HG02970 (cell line): Measurements from ENCODE around the gene PCCA.
"Not testable (repeated sequence)": the region's sequence is repeated elsewhere in the genome, so short reads cannot be mapped to it uniquely, and the experiment has no call there.

Source experiments
- ATAC-seq: cut with Tn5 transposase; IDR thresholded peaks from one replicate; pipeline ENCODE4 v1.9.1; 2021; ENCODE audit warnings: mild to moderate bottlenecking, moderate library complexity, moderate number of reproducible peaks; ENCODE audit not compliant: unreplicated experiment, low FRiP score

The PCCA gene

GRCh38 chr13:100095498-100095897 lies 6.6 kb downstream of the PCCA start:
- no peak for ATAC-seq

DNA sequence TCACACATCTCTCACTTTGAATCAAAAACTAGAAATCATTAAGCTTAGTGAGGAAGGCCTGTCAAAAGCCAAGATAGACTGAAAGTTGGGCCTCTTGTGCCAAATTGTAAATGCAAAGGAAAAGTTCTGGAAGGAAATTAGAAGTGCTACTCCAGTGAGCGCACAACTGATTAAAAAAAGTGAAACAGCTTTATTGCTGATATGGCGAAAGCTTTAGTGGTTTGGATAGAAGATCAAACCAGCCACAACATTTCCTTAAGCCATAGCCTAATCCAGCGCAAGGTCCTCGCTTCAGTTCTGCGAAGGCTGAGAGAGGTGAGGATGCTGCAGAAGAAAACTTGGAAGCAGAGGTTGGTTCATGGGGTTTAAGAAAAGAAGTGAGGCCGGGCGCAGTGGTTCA lies 7.6 kb downstream of the PCCA start:
- no peak for ATAC-seq

DNA sequence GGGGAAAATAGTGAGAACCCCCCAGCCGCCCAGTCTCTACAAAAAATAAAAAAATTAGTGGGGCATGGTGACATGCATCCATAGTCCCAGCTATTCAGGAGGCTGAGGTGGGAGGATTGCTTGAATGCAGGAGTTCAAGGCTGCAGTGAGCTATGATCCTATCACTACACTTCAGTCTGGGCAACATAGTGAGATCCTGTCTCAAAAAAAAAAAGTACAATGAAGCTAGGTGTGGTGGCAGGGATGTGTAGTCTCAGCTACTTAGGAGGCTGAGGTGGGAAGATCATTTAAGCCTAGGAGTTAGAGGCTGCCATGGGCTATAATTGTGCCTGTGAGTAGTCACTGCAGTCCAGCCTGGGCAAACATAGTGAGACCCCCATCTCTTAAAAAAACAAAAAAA lies 8.9 kb downstream of the PCCA start:
- ATAC-seq = no peak

- no peak for ATAC-seq
These were observed 9.7 kb downstream of the PCCA start for GRCh38 chr13:100098445-100099116.

- not testable (repeated sequence) for ATAC-seq
These were observed 10.2 kb downstream of the PCCA start for GRCh38 chr13:100099117-100099445.

- no peak for ATAC-seq
These were observed 11.4 kb downstream of the PCCA start for GRCh38 chr13:100100115-100100879.

DNA sequence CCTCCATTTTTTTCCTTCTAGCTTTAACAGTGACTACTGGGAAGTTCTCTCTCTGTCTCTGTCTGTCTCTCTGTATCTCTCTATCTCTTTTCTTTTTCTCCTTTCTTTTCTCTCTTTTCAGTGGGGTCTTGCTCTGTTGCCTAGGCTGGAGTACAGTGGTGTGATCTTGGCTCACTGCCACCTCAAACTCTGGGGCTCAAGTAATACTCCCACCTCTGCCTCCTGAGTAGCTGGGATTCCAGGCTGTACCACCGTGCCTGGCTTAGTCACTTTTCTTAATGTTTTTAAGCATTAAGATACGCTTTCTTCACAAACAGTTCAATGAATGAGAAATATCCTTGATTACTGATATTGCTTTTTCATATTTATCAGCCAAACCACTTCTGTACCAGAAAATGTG lies 13.1 kb downstream of the PCCA start:
- no peak for ATAC-seq

DNA sequence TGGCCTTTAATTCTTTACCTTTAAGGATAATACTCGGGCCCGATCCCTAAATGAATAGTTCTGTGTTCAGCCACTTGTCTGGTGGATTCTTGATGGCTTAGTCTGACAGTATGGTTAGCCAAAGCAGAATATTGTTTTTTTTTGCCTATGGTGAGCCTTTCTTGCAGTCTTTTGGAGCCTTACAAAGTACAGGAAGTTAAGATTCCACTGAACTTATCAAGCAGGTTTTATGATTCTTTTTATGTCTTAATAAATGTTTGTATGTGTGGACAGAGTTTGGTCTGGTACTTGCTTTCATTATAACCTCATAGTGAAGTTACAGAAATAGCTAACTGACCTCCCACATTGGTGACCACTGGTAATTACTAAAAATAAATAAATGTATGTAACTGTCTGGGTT lies 17.1 kb downstream of the PCCA start:
- no peak for ATAC-seq

GRCh38 chr13:100106705-100107104 lies 17.8 kb downstream of the PCCA start:
- no peak for ATAC-seq

DNA sequence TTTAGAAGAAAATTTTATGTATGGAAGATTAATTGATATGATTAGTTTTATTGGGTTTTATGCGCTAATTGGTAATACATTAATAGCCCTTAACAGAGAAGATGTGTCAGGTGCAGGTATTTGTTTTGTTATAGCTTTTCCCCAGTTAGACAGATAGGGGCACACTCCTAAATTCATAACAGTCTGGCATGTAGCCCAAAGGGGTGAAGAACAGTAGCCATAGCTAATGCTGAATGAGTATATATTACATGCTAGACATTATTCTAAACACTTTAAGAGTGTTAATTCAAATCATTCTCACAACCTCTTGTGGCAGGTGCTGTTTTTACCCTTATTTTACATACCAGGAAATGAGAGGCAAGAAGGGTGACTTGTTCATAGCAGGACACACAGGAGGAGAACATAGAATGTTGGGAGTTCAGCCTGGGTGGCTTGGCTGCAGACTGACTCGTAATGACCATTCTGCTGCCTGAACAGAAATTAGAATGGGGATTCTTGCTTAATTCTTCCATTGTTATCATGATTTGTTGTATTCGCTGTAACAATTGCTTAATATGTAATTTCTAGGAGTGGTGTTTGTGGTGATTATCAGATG lies 20.1 kb downstream of the PCCA start:
- ATAC-seq = no peak

- ATAC-seq = no peak
These were observed 21.4 kb downstream of the PCCA start for GRCh38 chr13:100110269-100110668.

DNA sequence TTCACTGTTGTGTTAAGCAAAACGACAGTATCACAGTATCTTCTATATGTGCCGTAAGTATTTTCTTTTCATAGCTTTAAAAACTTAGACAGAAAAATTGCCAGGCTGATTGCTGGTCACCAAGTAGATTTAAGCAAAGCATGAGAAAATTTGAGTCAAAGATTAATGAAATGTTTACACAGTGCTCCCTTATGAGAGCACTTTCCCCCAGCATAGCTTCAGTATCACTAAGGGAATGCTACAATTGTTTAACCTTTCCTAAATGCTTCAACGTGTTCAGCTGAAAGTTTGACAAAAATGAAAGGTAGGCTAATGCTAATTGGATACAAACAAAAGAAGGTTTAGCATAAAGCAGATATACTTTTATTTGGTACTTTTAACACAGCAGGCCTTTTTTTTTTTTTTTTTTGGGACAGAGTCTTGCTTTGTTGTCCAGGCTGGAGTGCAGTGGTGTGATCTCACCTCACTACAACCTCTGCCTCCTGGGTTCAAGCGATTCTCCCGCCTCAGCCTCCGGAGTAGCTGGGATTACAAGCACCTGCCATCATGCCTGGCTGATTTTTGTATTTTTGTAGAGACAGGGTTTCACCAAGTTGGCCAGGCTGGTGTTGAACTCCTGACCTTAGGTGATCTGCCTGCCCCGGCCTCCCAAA lies 23.4 kb downstream of the PCCA start:
- no peak for ATAC-seq

DNA sequence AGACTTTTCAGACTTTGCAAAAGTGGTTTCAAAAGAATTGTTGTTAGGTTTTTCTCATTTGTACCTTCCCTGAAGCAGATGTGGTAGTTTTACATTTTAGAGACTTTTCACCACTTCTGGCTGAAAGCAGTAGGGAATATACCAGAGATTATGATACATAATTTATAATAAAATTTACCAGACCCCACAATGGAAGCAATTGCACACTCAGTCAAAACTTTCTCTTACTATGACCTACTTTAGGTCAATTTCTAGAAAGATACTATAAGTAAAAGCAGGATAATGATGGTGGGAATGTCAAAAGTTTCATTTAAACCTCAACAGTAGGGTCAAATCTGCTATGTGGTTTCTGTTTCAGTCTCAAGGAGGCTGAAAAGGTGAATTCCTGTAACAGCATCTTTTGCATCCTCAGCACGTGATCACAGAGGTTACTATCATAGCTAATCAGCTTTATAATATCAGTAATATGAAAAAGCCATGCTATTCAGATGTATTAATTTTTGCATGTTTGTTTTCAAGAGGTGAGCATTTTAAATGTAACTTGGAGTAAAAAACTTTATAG lies 26.9 kb downstream of the PCCA start:
- no peak for ATAC-seq

GRCh38 chr13:100124265-100124664 lies 35.4 kb downstream of the PCCA start:
- ATAC-seq = no peak

DNA sequence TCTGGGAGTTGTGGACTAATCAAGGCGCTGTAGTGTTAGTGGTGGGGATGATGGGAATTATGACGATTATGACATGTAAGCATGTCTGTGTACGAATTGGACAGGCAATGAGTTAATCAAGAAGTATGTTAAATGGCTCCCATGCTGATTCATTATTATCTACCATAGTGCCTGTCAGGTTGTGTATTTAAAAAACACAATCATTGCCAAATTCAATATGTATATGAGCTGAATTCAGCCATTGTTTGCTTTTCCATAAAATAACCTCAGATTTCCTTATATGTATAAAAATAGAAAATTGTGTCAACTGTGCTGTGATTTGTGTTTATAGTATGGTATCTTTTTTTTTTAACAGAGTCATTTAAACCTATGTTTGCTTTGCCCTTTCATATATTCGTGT lies 37.1 kb downstream of the PCCA start:
- no peak for ATAC-seq

GRCh38 chr13:100128373-100128772 lies 39.5 kb downstream of the PCCA start:
- no peak for ATAC-seq

GRCh38 chr13:100128838-100129237 lies 39.9 kb downstream of the PCCA start:
- no peak for ATAC-seq

- no peak for ATAC-seq
These were observed 40.7 kb downstream of the PCCA start for GRCh38 chr13:100129605-100130004.

GRCh38 chr13:100130092-100130491 lies 41.2 kb downstream of the PCCA start:
- ATAC-seq = no peak

- ATAC-seq = no peak
These were observed 42.1 kb downstream of the PCCA start for GRCh38 chr13:100130930-100131511.
